ENCODE data around the gene IRF4.
"Not testable (repeated sequence)": the region's sequence is repeated elsewhere in the genome, so short reads cannot be mapped to it uniquely, and the experiment has no call there.

The IRF4 gene

DNA sequence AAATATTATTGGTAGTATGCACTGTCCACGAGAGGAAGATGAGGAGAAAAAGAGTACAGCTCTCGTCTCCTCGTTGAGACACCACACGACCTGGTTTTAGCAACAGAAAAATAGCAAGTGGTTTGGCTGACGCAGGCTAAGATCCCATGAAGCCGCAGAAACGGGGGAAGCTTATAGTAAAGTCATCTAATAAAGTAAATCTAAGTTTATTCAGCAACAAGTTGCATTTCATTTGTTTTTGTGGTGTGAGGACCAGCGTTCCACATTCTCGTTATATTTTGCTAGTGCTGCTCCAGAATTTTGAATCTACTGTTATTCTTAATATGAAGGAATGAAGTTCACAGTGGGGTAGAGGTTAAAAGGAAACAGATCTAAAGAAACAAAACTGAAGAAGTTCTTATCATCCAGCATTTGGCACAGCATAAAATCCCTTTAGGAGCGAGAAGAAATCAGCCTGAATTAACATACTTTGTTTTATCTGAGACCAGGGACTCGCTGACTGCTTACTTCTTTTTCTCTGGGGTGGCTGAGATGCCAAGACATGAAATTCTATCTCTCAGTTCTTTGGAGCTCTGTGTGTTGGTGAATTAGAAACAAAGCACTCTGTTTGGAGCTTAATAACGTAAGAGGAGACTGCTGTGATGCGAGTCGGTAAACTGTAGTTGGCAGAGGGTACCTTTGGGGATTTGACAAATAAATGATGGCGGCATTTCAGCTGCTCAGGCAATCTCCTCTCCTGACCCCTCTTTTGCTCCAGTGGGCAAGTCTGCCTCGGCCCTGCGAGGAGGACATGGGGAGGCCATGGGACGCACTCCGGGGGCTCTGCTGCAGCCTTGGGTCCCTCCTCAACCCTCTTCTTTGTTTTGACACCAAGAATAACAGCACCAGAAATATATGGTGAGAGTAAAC, 24.9 kb upstream of the IRF4 start:
- DNase-seq = no peak

DNA sequence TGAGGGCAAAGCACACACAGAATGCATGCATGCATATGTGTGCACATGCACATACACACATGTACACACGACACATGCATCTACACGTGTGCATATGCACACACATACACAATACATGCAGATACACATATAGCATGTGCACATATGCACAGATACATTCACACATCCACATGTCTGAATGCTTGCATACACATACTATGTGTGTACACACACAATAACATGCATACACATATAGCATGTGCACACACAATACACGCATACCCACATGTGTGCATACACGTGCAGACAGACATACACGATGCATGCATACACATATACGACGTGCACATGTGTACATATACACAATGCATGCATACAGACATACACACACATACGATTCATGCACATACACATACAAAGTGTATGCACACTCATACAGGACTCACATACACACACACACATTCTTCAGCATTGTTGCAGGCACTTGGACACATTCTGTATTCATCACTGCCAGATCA, 24.2 kb upstream of the IRF4 start:
- DNase-seq = no peak

DNA sequence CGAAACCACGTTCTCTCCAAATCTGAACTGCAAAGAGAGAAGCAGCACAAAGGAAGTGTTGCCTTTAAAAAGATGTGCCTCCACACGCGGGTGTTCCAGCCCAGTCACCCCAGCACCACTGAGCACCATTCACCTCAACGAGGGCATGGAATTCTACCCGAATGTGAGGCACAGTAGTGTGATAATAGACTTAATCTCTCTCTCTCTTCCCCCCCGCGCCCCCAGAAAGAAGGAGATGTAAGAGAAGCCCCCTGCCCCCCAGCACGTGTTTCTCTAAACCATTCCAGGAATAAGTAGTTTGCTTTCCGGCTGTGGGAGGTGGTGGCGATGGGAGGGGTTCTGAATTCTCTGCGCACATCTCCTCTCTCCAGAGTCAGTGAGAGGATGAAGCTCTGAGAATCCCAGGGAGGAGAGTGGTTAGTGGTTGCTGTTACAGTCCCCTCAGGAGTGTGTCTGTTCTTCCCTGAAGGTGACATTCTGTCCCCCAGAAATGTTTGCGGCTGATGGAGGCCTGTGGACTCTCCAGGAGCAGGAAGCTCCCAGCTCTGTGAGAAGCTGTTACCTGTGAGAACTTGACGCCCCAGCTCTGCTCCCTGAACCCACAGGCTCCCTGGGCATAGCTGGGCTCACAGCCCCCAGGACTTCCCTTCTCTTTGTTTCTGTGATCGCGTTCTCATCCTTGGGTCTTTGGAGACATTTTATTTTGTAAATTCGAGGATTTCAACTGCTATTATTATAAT, 23.5 kb upstream of the IRF4 start:
- no peak for DNase-seq

DNA sequence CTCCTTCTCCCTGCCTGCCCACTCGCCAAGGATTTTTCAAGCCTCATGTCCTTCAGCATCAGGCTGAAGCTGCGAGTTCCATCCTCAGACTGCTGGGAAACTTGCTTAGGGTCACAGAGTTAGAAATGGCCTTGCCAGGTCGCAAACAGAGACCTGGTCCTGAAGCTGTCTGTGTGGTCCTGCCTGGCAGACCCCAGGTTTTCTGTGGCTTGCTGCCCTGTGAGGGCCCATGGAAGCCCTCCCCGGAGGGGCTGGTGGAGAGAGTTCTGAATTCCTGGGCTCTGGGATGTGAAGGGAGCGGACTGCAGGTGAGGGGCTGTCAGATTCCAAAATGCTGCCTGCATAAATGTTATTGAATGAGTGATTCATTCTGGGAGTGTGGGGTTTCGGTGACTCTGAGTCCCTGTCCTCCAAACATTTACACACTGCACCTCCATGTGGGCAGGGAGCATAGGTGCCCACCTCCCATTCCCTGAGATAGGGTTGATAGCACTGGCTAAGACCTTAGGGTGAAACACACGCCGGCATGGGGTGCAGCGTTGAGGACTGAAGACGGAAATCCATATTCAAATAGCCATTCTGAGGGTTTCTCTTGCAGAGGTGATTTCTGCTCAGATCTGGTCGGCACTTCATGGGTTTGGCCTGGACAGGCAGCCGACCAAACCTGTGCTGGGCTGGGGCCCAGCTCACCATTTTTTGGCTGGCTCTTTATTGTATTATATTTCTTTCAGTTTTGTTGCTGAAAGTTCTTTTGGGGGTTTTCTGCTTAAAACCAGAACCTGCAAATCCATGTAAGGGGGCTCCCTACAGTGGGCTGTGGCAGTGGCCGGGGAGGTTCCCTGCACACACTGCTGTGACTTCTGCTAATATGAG, 21.8 kb upstream of the IRF4 start:
- no peak for DNase-seq

DNA sequence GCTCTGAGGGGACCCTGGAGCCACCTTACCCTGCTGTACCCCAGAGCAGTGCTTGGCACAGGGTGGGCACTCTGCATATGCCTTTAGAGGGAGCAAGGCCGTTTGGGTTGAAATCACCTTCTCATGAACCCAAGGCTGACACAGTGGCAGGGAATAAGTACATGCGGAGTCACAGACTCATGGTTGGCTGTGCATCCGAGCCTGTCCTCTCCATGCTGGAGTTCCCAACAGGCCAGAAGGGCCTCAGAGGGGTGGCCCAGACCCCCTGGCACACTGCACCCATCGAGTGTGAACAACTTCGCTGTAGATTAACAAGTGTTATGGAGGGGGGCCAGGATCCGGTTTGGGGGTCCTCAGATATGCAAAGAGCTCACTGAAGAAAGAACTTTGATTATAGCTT, 21.0 kb upstream of the IRF4 start:
- no peak for DNase-seq

- DNase-seq = not testable (repeated sequence)
Observed at GRCh38 chr6:371851-372250, 19.7 kb upstream of the IRF4 start.

DNA sequence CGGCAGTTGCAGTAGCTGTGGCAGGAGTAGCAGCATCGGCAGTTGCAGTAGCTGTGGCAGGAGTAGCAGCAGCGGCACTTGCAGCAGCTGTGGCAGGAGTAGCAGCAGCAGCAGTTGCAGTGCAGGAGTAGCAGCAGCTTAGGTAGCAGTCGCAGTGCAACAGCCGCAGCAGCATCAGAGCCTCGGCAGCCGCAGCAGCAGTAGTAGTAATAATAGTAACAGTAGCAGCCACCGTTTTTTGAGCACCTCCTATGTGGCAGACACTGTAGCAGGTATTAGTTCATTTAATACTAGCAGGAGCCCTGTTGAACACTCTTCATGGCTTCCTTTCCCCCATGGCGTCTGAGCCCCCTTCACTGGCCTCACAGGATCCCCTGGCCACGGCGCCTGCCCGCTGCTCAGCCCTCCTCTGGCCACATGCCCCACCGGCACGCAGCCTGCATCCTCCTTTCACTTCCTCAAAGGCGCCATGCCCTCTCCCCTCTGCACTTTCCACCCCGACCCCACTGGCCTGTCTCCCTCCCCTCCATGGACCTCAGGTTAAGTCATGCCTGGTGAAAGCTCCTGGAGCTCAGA, 19.1 kb upstream of the IRF4 start:
- DNase-seq = peak; percentile 32

DNA sequence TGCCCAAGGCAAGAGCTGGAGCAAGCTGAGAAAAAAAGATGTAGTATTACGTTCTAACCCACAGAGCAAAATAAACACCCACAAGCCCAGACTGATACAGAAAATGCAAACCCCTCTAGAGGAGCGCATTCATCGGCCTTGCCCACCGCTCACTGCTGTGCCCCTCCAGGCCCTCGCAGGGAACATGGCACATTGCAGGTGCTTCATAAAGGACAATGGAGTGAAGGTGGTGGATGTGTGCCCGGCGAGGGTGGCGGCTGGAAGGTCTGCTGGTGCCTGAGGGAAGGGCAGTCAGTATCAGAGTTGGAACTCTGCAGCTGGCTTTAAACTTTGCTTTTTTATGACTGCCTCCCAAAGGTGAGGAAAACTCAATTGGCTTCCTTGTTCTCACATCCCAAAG, 18.5 kb upstream of the IRF4 start:
- DNase-seq = no peak

GRCh38 chr6:373773-374724, 17.5 kb upstream of the IRF4 start:
- DNase-seq = no peak

DNA sequence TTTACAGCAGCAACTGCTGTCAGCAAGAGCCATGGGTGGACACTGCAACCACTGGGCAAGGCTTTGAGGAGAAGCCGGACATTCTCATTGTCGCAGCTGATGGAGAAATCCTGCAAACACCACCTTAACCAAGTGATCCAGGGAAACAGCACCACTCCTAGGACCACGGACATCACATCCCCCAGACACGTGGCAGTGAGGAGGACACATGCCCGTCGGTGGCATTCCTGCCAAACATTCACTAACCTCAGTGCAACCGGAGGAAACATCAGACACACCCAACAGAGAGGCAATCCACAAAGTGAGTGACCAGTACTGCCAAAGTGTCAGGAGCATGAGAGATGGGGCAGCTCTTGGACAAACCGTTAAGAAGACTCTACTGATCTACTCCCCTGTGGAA, 16.6 kb upstream of the IRF4 start:
- no peak for DNase-seq

GRCh38 chr6:376827-377640, 14.5 kb upstream of the IRF4 start:
- DNase-seq = no peak

DNA sequence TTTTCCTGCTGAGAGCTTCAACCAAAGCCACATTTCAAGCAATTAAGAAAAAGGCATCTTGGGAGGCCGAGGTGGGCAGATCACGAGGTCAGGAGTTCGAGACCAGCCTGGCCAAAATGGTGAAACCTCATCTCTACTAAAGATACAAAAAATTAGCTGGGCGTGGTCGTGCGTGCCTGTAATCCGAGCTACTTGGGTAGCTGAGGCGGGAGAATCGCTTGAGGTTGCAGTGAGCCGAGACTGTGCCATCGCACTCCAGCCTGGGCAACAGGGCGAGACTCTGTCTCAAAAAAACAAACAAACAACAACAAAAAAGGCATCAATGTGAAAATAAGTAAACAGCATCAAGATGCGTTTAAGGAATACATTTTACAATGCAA, 13.9 kb upstream of the IRF4 start:
- not testable (repeated sequence) for DNase-seq

DNA sequence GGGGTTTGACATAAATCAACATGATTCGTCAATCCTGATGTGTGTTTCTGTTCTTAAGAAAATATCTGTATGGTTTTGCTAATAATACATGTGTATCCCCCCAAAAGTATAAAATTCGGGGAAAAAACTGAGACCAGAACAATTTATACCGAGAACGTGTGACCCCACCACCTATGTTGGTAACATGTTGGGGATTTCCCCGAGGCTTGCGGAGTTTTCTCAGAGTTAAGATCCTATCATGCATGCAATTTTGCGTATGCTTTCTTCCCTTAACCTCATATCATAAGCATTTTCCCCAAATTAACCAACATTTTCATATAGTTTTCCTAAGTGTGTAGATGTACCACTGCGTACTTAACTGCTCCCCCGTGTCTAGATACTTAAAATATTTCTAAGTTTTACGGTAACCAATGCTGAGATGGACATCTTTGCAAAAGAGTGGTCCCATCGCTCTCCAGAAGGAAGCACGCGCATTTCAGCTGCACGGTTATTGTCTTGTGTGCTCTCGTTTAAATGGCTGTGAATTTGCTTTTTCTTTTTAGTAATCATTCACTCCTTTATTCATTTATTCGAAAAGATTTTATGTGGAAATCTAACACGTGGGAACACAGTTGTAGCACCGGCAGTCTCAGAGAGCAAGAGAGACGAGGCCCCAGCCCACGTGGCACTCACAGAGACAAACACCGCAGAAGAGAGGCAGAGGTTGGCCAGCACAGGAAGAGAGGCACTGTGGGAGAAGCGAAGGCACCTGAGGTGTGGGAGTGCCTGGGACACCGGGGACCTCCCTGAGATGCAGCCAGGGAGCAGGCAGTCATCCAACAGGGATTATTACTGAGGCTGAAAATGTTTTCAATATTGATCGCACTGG, 13.2 kb upstream of the IRF4 start:
- DNase-seq = no peak

GRCh38 chr6:378958-379409, 12.6 kb upstream of the IRF4 start:
- no peak for DNase-seq

DNA sequence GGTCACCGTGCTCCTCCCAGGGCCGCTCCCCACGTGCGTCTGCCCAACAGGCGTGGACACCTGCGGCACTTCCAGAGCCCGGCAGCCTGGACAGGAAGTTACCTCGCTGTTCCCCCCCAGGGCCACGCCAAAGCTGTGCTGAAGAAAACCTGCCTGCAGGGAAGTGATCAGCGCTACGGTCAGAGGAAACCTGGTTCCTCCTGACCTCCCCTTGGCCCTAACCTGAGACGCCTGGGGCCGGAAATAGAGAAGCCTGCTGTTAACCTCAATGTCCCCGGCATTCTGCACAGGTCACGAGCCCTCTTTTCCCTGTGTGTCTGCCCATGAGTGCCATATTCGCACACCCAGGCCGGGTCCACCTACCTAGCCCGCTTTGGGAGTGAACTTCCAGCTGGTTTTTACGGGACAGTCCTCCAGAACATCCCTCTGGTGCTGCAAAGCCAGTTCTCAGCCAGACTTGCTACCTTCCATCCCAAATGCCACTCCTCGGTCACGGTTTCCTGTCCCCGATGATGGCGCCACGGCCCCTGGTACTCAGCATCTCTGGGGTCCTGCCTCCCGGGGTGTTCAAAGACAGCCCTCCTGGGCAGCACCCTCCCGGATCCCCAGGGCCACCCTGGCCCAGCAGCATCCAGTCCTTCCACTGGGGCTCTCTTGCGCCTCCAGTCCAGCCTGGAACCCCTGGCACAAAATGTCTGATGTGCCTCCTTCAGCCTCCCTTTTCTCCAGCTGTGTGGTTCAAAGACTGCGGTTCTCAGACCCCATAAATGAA, 12.0 kb upstream of the IRF4 start:
- DNase-seq = no peak

DNA sequence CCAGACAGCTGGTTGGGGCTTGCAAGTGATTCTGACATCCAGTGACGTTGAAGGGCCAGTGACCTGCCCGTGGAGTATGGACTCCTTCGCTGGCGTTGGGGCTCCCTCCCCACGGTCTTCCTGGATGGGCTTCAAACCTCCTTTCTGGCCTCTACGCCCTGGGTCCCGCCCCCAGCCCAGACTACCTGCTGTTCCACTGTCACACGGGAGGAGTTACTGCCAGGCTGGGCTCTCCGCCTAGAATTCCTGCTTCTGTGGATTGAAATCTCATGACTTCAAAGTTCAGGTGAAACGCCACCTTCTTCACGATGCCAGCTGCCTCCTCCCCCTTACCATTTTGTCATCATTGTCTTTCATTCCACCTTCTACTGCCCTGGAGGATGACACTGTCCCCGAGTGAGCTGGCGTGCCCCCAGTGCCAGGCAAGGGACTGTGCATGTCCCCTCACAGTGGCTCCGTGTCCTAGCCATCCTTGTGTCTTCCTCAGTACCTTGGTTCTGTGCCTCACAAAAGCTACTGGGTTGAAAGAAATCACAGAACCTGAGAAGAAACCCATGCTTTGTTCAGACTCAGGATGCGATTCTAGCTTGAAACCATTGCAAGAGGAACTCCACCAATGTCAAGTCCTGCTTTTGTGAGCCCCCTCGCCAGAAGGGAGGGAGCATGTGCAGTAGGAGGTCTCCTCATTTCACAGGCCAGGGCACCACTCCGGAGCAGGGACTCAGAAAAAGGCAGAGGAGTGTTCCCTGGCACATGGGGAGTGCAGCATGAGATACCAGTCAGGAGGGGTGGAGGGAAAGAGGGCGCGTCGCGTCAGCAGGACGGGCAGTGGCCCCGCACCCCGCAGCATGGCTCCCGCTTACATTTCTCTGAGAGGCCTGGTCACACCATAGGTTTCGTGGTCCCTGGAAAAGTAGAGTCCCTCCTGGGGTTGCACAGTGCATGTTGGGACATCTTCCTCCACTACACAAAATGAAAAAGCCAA, 11.0 kb upstream of the IRF4 start:
- no peak for DNase-seq

GRCh38 chr6:381742-382461, 9.7 kb upstream of the IRF4 start:
- no peak for DNase-seq

All from CD4-positive, alpha-beta T cell treated with Interleukin-15 for 1 hour (primary cell).